ENCODE data around the gene STK39. TPM values are rescaled to one million over a fixed set of nuclear protein-coding genes. Genes with fewer than 3 reads are reported as not detected.

The STK39 gene
- total RNA-seq, 4 donors from 2014 or later = 18.4 to 65.0 (median 27.1) TPM

DNA sequence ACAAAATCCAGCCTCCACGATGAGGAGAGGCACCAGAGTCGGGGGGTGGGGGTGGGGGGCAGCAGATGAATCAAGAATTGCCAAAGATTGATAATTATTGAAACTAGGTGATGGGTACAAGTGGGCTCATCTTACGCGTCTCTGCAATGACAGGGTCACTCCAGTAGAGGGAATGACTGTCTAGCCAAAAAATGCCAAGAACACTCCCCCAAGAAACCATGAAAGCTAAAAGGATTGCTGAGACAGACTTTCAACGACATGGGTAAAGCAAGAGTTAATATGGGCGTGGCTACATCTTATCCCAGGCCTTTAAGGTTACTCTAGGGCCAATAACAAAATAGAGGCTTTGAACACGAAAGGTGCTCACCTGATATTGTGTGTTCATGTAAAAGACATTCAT lies 86.5 kb downstream of the STK39 start:
- DNase-seq (ENCODE audit: low spot score) (no peak), ATAC-seq (ENCODE audit: low FRiP score) (no peak)
- TF ChIP-seq, protein P1, sequence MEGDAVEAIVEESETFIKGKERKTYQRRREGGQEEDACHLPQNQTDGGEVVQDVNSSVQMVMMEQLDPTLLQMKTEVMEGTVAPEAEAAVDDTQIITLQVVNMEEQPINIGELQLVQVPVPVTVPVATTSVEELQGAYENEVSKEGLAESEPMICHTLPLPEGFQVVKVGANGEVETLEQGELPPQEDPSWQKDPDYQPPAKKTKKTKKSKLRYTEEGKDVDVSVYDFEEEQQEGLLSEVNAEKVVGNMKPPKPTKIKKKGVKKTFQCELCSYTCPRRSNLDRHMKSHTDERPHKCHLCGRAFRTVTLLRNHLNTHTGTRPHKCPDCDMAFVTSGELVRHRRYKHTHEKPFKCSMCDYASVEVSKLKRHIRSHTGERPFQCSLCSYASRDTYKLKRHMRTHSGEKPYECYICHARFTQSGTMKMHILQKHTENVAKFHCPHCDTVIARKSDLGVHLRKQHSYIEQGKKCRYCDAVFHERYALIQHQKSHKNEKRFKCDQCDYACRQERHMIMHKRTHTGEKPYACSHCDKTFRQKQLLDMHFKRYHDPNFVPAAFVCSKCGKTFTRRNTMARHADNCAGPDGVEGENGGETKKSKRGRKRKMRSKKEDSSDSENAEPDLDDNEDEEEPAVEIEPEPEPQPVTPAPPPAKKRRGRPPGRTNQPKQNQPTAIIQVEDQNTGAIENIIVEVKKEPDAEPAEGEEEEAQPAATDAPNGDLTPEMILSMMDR (IDR thresholded peaks at IDR 0.05) = no peak

DNA sequence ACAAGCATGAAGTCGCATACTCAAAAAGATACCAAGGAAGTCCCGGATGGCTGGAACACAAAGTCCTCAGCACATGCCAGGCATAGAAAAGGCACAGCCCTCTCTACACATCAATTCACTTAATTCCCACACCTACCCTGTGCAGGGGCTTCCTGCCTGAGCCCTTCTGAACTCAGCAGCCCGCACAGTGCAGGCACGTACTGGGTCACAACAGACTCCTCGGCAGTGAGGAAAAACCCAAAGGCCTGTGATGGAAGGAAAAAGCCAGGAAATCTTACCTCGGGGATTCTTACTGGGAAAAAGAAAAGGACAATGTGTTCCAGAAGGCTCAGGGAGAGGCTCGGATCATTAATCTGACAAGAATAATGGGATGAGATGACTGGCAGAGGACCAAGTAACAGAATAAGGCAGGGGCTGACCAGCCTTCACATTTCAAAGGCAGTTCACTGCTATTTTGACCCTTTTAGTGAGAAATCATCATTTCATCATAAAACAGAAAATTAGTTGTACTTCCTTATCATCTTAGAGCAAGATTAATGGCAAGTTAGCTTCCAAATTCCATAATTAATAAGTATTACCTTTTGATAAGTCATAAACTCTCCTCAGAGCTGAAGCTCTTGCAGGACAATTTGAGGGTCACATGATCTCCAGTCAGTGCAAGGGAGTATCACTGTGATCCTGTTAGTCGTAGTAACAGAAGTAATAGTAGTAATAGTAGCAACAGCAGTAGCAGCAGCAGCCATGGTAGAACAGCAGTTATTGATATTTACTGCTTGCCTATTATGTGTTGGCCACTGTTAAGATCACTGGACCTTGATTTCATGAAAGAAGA lies 87.4 kb downstream of the STK39 start:
- DNase-seq (ENCODE audit: low spot score) (no peak), ATAC-seq (ENCODE audit: low FRiP score) (peak; percentile 68)
- TF ChIP-seq, protein P1 (IDR thresholded peaks at IDR 0.05) = no peak

DNA sequence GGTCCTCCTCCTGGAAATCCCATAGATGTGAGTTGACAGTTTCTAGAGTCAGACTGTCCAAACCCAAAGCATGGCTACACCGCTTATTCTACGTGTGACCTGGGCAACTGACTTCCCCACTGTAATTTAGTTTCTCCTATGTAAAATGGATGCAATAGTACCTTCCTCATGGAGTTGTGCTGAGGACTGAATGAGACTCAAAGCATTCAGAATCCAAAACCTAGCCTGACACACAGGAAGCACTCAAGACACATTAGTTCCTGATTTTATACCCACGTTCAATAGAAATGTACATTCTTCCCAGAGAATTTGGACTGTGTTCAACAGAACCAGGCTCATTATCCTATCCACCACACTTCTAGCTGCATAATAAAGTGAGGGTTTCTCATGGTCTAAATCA lies 88.8 kb downstream of the STK39 start:
- TF ChIP-seq, protein P1 (IDR thresholded peaks at IDR 0.05) = no peak
- DNase-seq (ENCODE audit: low spot score) = no peak
- no peak for ATAC-seq (ENCODE audit: low FRiP score)

GRCh38 chr2:168157926-168158325 lies 89.5 kb downstream of the STK39 start:
- ATAC-seq (ENCODE audit: low FRiP score) (peak; percentile 61), DNase-seq (ENCODE audit: low spot score) (no peak)
- TF ChIP-seq, protein P1 (IDR thresholded peaks at IDR 0.05) = no peak

- ATAC-seq (ENCODE audit: low FRiP score) (no peak), DNase-seq (ENCODE audit: low spot score) (no peak)
- TF ChIP-seq, protein P1 (IDR thresholded peaks at IDR 0.05) = no peak
These were observed 90.3 kb downstream of the STK39 start for GRCh38 chr2:168157070-168157469.

DNA sequence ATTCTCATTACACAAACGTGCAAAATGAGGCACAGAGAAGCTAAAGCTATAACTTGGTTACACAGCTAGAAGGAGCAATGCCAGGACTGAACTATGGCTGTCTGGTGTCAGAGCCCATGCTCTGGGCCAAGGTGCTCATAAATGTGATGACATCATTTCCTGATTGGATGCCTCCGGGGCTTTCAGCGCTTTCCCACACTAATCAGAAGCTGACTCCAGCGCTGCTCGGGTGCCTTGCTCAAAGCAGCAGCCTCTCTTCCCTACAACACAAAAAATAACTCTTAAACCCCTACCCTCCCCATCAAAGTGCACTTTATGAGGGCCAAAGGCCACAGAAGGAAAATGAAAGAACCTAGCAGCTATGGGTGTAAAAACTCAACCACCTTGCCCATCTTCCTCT lies 90.7 kb downstream of the STK39 start:
- TF ChIP-seq, protein P1 (IDR thresholded peaks at IDR 0.05) = no peak
- no peak for DNase-seq (ENCODE audit: low spot score)
- no peak for ATAC-seq (ENCODE audit: low FRiP score)

- TF ChIP-seq, protein P1 (IDR thresholded peaks at IDR 0.05) = no peak
- DNase-seq (ENCODE audit: low spot score) (no peak), ATAC-seq (ENCODE audit: low FRiP score) (no peak)
These were observed 91.7 kb downstream of the STK39 start for GRCh38 chr2:168155680-168156079.
